Measurements from ENCODE around the gene CMTM1. TPM values are rescaled to one million over a fixed set of nuclear protein-coding genes. Genes with fewer than 3 reads are reported as not detected.

CMTM1 gene
- total RNA-seq, 3 donors from 2014 or later: 3.1 to 6.1 (median 4.8) TPM

- Histone ChIP-seq H3K9me3 (no peaks in the 10 kb centered on the region), H3K4me3 (no peak overlapping the region), H3K4me1 (ENCODE audit: low read depth) (peaks cover 24% of the 10 kb centered on the region), H3K36me3 (ENCODE audit: low read depth) (peaks cover 4% of the 10 kb centered on the region)
- ATAC-seq (no peak), DNase-seq (no peak)
- no peak for TF ChIP-seq CTCF (IDR thresholded peaks at IDR 0.05)
- intact Hi-C loops (cut with DNase I, micrococcal nuclease): no loop called here
Observed at GRCh38 chr16:66519482-66520373, 46.5 kb upstream of the CMTM1 start.

- ATAC-seq (no peak), DNase-seq (no peak)
- Histone ChIP-seq H3K9me3 (no peaks in the 10 kb centered on the region), H3K4me1 (ENCODE audit: low read depth) (peaks cover 24% of the 10 kb centered on the region), H3K4me3 (no peak overlapping the region), H3K36me3 (ENCODE audit: low read depth) (peaks cover 4% of the 10 kb centered on the region)
- TF ChIP-seq CTCF (IDR thresholded peaks at IDR 0.05): no peak
- intact Hi-C loops (cut with DNase I, micrococcal nuclease): no loop called here
Observed at GRCh38 chr16:66520406-66521170, 45.7 kb upstream of the CMTM1 start.

- DNase-seq (no peak), ATAC-seq (no peak)
- Histone ChIP-seq H3K36me3 (ENCODE audit: low read depth) (peaks cover 4% of the 10 kb centered on the region), H3K9me3 (no peaks in the 10 kb centered on the region), H3K4me3 (no peak overlapping the region), H3K4me1 (ENCODE audit: low read depth) (peaks cover 22% of the 10 kb centered on the region)
- intact Hi-C loops (cut with DNase I, micrococcal nuclease): no loop called here
- TF ChIP-seq CTCF (IDR thresholded peaks at IDR 0.05): no peak
Observed at GRCh38 chr16:66521252-66521713, 45.0 kb upstream of the CMTM1 start.

GRCh38 chr16:66521951-66522771 lies 44.1 kb upstream of the CMTM1 start:
- DNase-seq (peak; percentile 66 to 88 (median 71)), ATAC-seq (peak; percentile 68)
- no peak overlapping the region for H3K4me3 ChIP-seq
- intact Hi-C loops (cut with DNase I, micrococcal nuclease): no loop called here
- peaks cover 13% of the 10 kb centered on the region for H3K4me1 ChIP-seq (ENCODE audit: low read depth)
- no peak for TF ChIP-seq CTCF (IDR thresholded peaks at IDR 0.05)
- H3K9me3 ChIP-seq: no peaks in the 10 kb centered on the region
- no peaks in the 10 kb centered on the region for H3K36me3 ChIP-seq (ENCODE audit: low read depth)
